K562 (cell line): ENCODE data around the gene GMPR2.

Experiments used
- ARID2 ChIP-seq: fragments of 450-650 bp; IDR thresholded peaks from 2 replicates; pipeline ENCODE4 v1.6.1; 2017; ENCODE audit warnings: antibody characterized with exemption, mild to moderate bottlenecking
- EP300 ChIP-seq: IDR thresholded peaks from 2 replicates; pipeline ENCODE4 v1.6.1; 2012; ENCODE audit warnings: low read length, improper control_type of control experiment
- FOXM1 ChIP-seq, 2 experiments: fragments of 450-650 bp in 1 of 2; sonication (generic) in 1 of 2; formaldehyde crosslinking in 1 of 2; IDR thresholded peaks; 2 replicates each; pipeline versions ENCODE4 v1.6.1 to v1.9.0; 2017 to 2022; ENCODE audit warnings: low read depth in 2 of 2, mild to moderate bottlenecking in 2 of 2, missing genetic modification reagents in 1 of 2, moderate library complexity in 1 of 2
- FUS ChIP-seq: fragments of 200-400 bp; formaldehyde crosslinking; optimal IDR thresholded peaks from 2 replicates; pipeline ENCODE3; 2017; ENCODE audit warnings: low read depth, low read length
- JUN ChIP-seq, 2 experiments: sonication (generic) in 1 of 2; formaldehyde crosslinking in 1 of 2; IDR thresholded peaks; 2 replicates each; pipeline versions ENCODE4 v1.6.1 to v1.8.0; 2012 to 2022; ENCODE audit warnings: borderline replicate concordance in 2 of 2, mild to moderate bottlenecking in 2 of 2, improper control_type of control experiment in 1 of 2, low read depth in 1 of 2, low read length in 1 of 2, missing genetic modification reagents in 1 of 2
- MXI1 ChIP-seq: IDR thresholded peaks from 2 replicates; pipeline ENCODE4 v1.6.1; 2011; ENCODE audit warnings: low read depth, mild to moderate bottlenecking, improper control_type of control experiment, low read length
- NCOR1 ChIP-seq: fragments of 450-650 bp; IDR thresholded peaks from 2 replicates; pipeline ENCODE4 v1.6.1; 2016; ENCODE audit warnings: mild to moderate bottlenecking, moderate library complexity
- NFE2L1 ChIP-seq: fragments of 450-650 bp; IDR thresholded peaks from 2 replicates; pipeline ENCODE4 v1.6.1; 2016; ENCODE audit warnings: missing genetic modification characterization, low read depth, mild to moderate bottlenecking, missing compliant biosample characterization, moderate library complexity, borderline replicate concordance
- NRF1 ChIP-seq, 2 experiments: fragments of 450-650 bp; IDR thresholded peaks in 1 of 2; conservative IDR thresholded peaks in 1 of 2; 2 replicates each; pipeline ENCODE4 v1.6.1; 2014; ENCODE audit warnings: mild to moderate bottlenecking in 2 of 2
- PURB ChIP-seq: sonication (generic); formaldehyde crosslinking; IDR thresholded peaks from 2 replicates; pipeline ENCODE4 v1.9.0; 2021; ENCODE audit warnings: low read depth, mild to moderate bottlenecking, missing genetic modification reagents
- YBX1 ChIP-seq: fragments of 450-650 bp; IDR thresholded peaks from 2 replicates; pipeline ENCODE4 v1.7.1; 2016; ENCODE audit warnings: mild to moderate bottlenecking
- TF ChIP-seq, protein P1 (sequence below): IDR thresholded peaks from 2 replicates; pipeline ENCODE4 v1.6.1; 2016; ENCODE audit warnings: missing genetic modification characterization, missing compliant biosample characterization
- TF ChIP-seq, protein P2 (sequence below), 3 experiments: IDR thresholded peaks in 2 of 3; conservative IDR thresholded peaks in 1 of 3; 2 replicates each; pipeline ENCODE4 v1.5.1; 2011 to 2012; ENCODE audit warnings: low read length in 3 of 3, mild to moderate bottlenecking in 3 of 3, control low read depth in 2 of 3, improper control_type of control experiment in 1 of 3, inconsistent platforms in 1 of 3, low read depth in 1 of 3, mixed read lengths in 1 of 3, moderate library complexity in 1 of 3; ENCODE audit not compliant: insufficient read depth in 2 of 3
- TF ChIP-seq, protein P3 (sequence below): fragments of 200-800 bp; sonication (Bioruptor generic); IDR thresholded peaks from 2 replicates; pipeline ENCODE4 v1.6.1; 2016; ENCODE audit warnings: missing genetic modification characterization, missing compliant biosample characterization

DNA sequence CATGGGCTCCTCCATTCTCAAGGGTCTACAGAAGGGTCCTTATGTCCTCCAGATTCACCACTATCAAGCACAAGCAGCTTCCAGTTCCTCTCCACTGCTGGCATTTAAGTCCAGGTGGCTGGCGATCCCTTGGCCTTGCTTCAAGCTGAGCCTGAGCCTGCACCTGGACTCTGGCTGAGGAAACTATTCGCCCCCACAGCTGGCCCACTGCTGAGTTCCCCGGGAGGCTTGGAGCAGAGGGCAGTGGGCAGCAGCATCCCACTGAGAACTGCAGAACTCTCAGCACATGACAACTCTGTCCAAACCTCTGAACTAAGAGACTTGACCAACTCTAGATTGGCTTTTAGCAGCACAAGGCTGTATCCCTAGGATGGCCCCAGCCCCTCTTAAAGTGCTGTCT, 50.0 kb downstream of the GMPR2 start:
- no peak for TF ChIP-seq EP300
- TF ChIP-seq, protein P1, sequence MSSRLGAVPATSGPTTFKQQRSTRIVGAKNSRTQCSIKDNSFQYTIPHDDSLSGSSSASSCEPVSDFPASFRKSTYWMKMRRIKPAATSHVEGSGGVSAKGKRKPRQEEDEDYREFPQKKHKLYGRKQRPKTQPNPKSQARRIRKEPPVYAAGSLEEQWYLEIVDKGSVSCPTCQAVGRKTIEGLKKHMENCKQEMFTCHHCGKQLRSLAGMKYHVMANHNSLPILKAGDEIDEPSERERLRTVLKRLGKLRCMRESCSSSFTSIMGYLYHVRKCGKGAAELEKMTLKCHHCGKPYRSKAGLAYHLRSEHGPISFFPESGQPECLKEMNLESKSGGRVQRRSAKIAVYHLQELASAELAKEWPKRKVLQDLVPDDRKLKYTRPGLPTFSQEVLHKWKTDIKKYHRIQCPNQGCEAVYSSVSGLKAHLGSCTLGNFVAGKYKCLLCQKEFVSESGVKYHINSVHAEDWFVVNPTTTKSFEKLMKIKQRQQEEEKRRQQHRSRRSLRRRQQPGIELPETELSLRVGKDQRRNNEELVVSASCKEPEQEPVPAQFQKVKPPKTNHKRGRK (tag), result no peak
- TF ChIP-seq NRF1 (conservative IDR thresholded peaks at IDR 0.05 in 1 of 2, IDR thresholded peaks at IDR 0.05 in 1 of 2), result no peak
- TF ChIP-seq NCOR1, result no peak
- TF ChIP-seq, protein P2, sequence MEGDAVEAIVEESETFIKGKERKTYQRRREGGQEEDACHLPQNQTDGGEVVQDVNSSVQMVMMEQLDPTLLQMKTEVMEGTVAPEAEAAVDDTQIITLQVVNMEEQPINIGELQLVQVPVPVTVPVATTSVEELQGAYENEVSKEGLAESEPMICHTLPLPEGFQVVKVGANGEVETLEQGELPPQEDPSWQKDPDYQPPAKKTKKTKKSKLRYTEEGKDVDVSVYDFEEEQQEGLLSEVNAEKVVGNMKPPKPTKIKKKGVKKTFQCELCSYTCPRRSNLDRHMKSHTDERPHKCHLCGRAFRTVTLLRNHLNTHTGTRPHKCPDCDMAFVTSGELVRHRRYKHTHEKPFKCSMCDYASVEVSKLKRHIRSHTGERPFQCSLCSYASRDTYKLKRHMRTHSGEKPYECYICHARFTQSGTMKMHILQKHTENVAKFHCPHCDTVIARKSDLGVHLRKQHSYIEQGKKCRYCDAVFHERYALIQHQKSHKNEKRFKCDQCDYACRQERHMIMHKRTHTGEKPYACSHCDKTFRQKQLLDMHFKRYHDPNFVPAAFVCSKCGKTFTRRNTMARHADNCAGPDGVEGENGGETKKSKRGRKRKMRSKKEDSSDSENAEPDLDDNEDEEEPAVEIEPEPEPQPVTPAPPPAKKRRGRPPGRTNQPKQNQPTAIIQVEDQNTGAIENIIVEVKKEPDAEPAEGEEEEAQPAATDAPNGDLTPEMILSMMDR (IDR thresholded peaks at IDR 0.05 in 2 of 3, conservative IDR thresholded peaks at IDR 0.05 in 1 of 3; ENCODE audit: insufficient read depth in 2 of 3, low read depth in 1 of 3, low read length in 3 of 3), result no peak
- TF ChIP-seq, protein P3, sequence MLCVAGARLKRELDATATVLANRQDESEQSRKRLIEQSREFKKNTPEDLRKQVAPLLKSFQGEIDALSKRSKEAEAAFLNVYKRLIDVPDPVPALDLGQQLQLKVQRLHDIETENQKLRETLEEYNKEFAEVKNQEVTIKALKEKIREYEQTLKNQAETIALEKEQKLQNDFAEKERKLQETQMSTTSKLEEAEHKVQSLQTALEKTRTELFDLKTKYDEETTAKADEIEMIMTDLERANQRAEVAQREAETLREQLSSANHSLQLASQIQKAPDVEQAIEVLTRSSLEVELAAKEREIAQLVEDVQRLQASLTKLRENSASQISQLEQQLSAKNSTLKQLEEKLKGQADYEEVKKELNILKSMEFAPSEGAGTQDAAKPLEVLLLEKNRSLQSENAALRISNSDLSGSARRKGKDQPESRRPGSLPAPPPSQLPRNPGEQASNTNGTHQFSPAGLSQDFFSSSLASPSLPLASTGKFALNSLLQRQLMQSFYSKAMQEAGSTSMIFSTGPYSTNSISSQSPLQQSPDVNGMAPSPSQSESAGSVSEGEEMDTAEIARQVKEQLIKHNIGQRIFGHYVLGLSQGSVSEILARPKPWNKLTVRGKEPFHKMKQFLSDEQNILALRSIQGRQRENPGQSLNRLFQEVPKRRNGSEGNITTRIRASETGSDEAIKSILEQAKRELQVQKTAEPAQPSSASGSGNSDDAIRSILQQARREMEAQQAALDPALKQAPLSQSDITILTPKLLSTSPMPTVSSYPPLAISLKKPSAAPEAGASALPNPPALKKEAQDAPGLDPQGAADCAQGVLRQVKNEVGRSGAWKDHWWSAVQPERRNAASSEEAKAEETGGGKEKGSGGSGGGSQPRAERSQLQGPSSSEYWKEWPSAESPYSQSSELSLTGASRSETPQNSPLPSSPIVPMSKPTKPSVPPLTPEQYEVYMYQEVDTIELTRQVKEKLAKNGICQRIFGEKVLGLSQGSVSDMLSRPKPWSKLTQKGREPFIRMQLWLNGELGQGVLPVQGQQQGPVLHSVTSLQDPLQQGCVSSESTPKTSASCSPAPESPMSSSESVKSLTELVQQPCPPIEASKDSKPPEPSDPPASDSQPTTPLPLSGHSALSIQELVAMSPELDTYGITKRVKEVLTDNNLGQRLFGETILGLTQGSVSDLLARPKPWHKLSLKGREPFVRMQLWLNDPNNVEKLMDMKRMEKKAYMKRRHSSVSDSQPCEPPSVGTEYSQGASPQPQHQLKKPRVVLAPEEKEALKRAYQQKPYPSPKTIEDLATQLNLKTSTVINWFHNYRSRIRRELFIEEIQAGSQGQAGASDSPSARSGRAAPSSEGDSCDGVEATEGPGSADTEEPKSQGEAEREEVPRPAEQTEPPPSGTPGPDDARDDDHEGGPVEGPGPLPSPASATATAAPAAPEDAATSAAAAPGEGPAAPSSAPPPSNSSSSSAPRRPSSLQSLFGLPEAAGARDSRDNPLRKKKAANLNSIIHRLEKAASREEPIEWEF (CRISPR knock-in tag), result no peak
- TF ChIP-seq PURB (CRISPR knock-in tag), result no peak
- TF ChIP-seq ARID2, result no peak
- TF ChIP-seq JUN (IDR thresholded peaks at IDR 0.05; ENCODE audit: borderline replicate concordance, low read depth, low read length), result no peak
- TF ChIP-seq JUN (CRISPR knock-in tag; IDR thresholded peaks at IDR 0.05; ENCODE audit: borderline replicate concordance), result no peak
- no peak for TF ChIP-seq NFE2L1
- TF ChIP-seq YBX1, result no peak
- TF ChIP-seq MXI1, result no peak
- no peak for TF ChIP-seq FUS
- no peak for TF ChIP-seq FOXM1 (IDR thresholded peaks at IDR 0.05; ENCODE audit: low read depth)
- no peak for TF ChIP-seq FOXM1 (CRISPR knock-in tag; IDR thresholded peaks at IDR 0.05; ENCODE audit: low read depth)
